IPS-20b (cell line): Measurements from ENCODE around the gene SNAPC2.

ENCODE experiments used
- H3K27ac ChIP-seq: one replicate; pipeline ENCODE4 v1.5.1; 2013; ENCODE audit warnings: low read length
- H3K27me3 ChIP-seq: 2 replicates; pipeline ENCODE4 v1.6.1; 2013; ENCODE audit warnings: mild to moderate bottlenecking, low read length, inconsistent platforms; ENCODE audit not compliant: insufficient read depth
- H3K36me3 ChIP-seq: 2 replicates; pipeline ENCODE4 v1.6.1; 2013; ENCODE audit warnings: low read depth, mild to moderate bottlenecking, inconsistent platforms, low read length, moderate library complexity; ENCODE audit not compliant: insufficient read depth
- H3K4me1 ChIP-seq: 2 replicates; pipeline ENCODE4 v1.6.1; 2013; ENCODE audit warnings: mild to moderate bottlenecking, control low read depth, inconsistent platforms, low read length, moderate library complexity; ENCODE audit not compliant: insufficient read depth
- H3K4me3 ChIP-seq: 2 replicates; pipeline ENCODE4 v1.5.1; 2013; ENCODE audit warnings: mild to moderate bottlenecking, low read length, inconsistent platforms
- H3K9ac ChIP-seq: 2 replicates; pipeline ENCODE4 v1.6.1; 2013; ENCODE audit warnings: low read depth, mild to moderate bottlenecking, inconsistent platforms, low read length, moderate library complexity
- H3K9me3 ChIP-seq: 2 replicates; pipeline ENCODE4 v1.6.1; 2013; ENCODE audit warnings: mild to moderate bottlenecking, low read depth, low read length, inconsistent platforms; ENCODE audit not compliant: insufficient read depth

Gene SNAPC2

GRCh38 chr19:7933411-7933810 is 13.3 kb downstream of the SNAPC2 start:
- no peaks in the 10 kb centered on the region for H3K27me3 ChIP-seq
- no peaks in the 10 kb centered on the region for H3K4me1 ChIP-seq
- no peak overlapping the region for H3K9ac ChIP-seq
- H3K4me3 ChIP-seq: no peak overlapping the region
- H3K9me3 ChIP-seq: no peaks in the 10 kb centered on the region
- no peak overlapping the region for H3K27ac ChIP-seq
- H3K36me3 ChIP-seq: peaks cover 81% of the 10 kb centered on the region

GRCh38 chr19:7933828-7934725 is 13.9 kb downstream of the SNAPC2 start:
- Histone ChIP-seq H3K36me3 (peaks cover 88% of the 10 kb centered on the region), H3K27ac (no peak overlapping the region), H3K27me3 (no peaks in the 10 kb centered on the region), H3K9me3 (no peaks in the 10 kb centered on the region), H3K9ac (no peak overlapping the region), H3K4me1 (no peaks in the 10 kb centered on the region), H3K4me3 (no peak overlapping the region)

- H3K9ac ChIP-seq: no peak overlapping the region
- no peak overlapping the region for H3K27ac ChIP-seq
- H3K4me1 ChIP-seq: no peaks in the 10 kb centered on the region
- peaks cover 92% of the 10 kb centered on the region for H3K36me3 ChIP-seq
- H3K9me3 ChIP-seq: no peaks in the 10 kb centered on the region
- H3K27me3 ChIP-seq: no peaks in the 10 kb centered on the region
- H3K4me3 ChIP-seq: no peak overlapping the region
Observed at GRCh38 chr19:7934766-7935165, 14.6 kb downstream of the SNAPC2 start.

GRCh38 chr19:7940841-7941240 is 20.7 kb downstream of the SNAPC2 start:
- no peaks in the 10 kb centered on the region for H3K27me3 ChIP-seq
- no peak overlapping the region for H3K4me3 ChIP-seq
- no peak overlapping the region for H3K9ac ChIP-seq
- peaks cover 61% of the 10 kb centered on the region for H3K36me3 ChIP-seq
- no peaks in the 10 kb centered on the region for H3K4me1 ChIP-seq
- H3K27ac ChIP-seq: no peak overlapping the region
- no peaks in the 10 kb centered on the region for H3K9me3 ChIP-seq

- no peaks in the 10 kb centered on the region for H3K9me3 ChIP-seq
- peak overlapping the region; percentile 100; the same call in 1 of the 2 replicates for H3K9ac ChIP-seq
- H3K27ac ChIP-seq: no peak overlapping the region
- H3K4me1 ChIP-seq: no peaks in the 10 kb centered on the region
- no peaks in the 10 kb centered on the region for H3K27me3 ChIP-seq
- peak overlapping the region; percentile 92 for H3K4me3 ChIP-seq
- H3K36me3 ChIP-seq: peaks cover 48% of the 10 kb centered on the region
Observed at GRCh38 chr19:7941895-7942596, 21.9 kb downstream of the SNAPC2 start.

- no peaks in the 10 kb centered on the region for H3K27me3 ChIP-seq
- H3K9ac ChIP-seq: peak overlapping the region; percentile 100
- peaks cover 41% of the 10 kb centered on the region for H3K36me3 ChIP-seq
- H3K4me1 ChIP-seq: no peaks in the 10 kb centered on the region
- H3K27ac ChIP-seq: peak overlapping the region; percentile 88
- H3K4me3 ChIP-seq: peak overlapping the region; percentile 92
- no peaks in the 10 kb centered on the region for H3K9me3 ChIP-seq
Observed at GRCh38 chr19:7942981-7943443, 22.9 kb downstream of the SNAPC2 start.

- no peaks in the 10 kb centered on the region for H3K9me3 ChIP-seq
- peaks cover 36% of the 10 kb centered on the region for H3K36me3 ChIP-seq
- peak within 1 kb of the TSS; percentile 100 for H3K9ac ChIP-seq
- H3K27ac ChIP-seq: peak within 1 kb of the TSS; percentile 88
- no peaks in the 10 kb centered on the region for H3K27me3 ChIP-seq
- H3K4me1 ChIP-seq: no peaks in the 10 kb centered on the region
- peak within 1 kb of the TSS; percentile 92 for H3K4me3 ChIP-seq
Observed at GRCh38 chr19:7943444-7944176, 23.5 kb downstream of the SNAPC2 start, which contains the start of gene TIMM44. TSS of gene TIMM44 (minus strand) at chr19:7943666. CDS start at chr19:7943651, 15 bp downstream.

- Histone ChIP-seq H3K4me3 (peak overlapping the region; percentile 92), H3K36me3 (peaks cover 30% of the 10 kb centered on the region), H3K9ac (peak overlapping the region; percentile 96), H3K27ac (peak overlapping the region; percentile 63), H3K9me3 (no peaks in the 10 kb centered on the region), H3K4me1 (no peaks in the 10 kb centered on the region), H3K27me3 (no peaks in the 10 kb centered on the region)
Observed at GRCh38 chr19:7944177-7944761, 24.1 kb downstream of the SNAPC2 start.

GRCh38 chr19:7947939-7948338 is 27.8 kb downstream of the SNAPC2 start:
- Histone ChIP-seq H3K27me3 (no peaks in the 10 kb centered on the region), H3K4me3 (no peak overlapping the region), H3K9me3 (no peaks in the 10 kb centered on the region), H3K9ac (no peak overlapping the region), H3K27ac (no peak overlapping the region), H3K4me1 (no peaks in the 10 kb centered on the region), H3K36me3 (0 out of 2 replicates have a peak, but pooled peaks cover 3% of the 10 kb centered on the region)

- H3K9ac ChIP-seq: no peak overlapping the region
- no peaks in the 10 kb centered on the region for H3K4me1 ChIP-seq
- 0 out of 2 replicates have a peak, but pooled peaks cover under 1% of the 10 kb centered on the region for H3K36me3 ChIP-seq
- no peak overlapping the region for H3K4me3 ChIP-seq
- H3K27ac ChIP-seq: no peak overlapping the region
- H3K9me3 ChIP-seq: no peaks in the 10 kb centered on the region
- no peaks in the 10 kb centered on the region for H3K27me3 ChIP-seq
Observed at GRCh38 chr19:7953060-7953459, 32.9 kb downstream of the SNAPC2 start.

GRCh38 chr19:7953576-7953975 is 33.4 kb downstream of the SNAPC2 start:
- Histone ChIP-seq H3K9ac (no peak overlapping the region), H3K36me3 (peaks cover 2% of the 10 kb centered on the region; the same call in 1 of the 2 replicates), H3K27ac (no peak overlapping the region), H3K9me3 (no peaks in the 10 kb centered on the region), H3K27me3 (no peaks in the 10 kb centered on the region), H3K4me3 (no peak overlapping the region), H3K4me1 (no peaks in the 10 kb centered on the region)
